GM10266 (cell line): ENCODE results near the gene ASPSCR1.

Experiments
- DNase-seq: peaks from one replicate; pipeline ENCODE4 v3.0.0; 2012; ENCODE audit errors: extremely low spot score
- CTCF ChIP-seq: IDR thresholded peaks from 2 replicates; pipeline ENCODE4 v1.5.1; 2012; ENCODE audit warnings: mild to moderate bottlenecking, low read depth; ENCODE audit not compliant: control insufficient read depth, insufficient read depth; ENCODE audit errors: missing control alignments

ASPSCR1 gene

GRCh38 chr17:82001571-82002056 is 24.2 kb downstream of the ASPSCR1 start:
- TF ChIP-seq CTCF: no peak
- DNase-seq: no peak

- TF ChIP-seq CTCF: no peak
- DNase-seq: no peak
These were observed 26.3 kb downstream of the ASPSCR1 start for GRCh38 chr17:82003411-82004381.

- no peak for DNase-seq
- no peak for TF ChIP-seq CTCF
These were observed 27.4 kb downstream of the ASPSCR1 start for GRCh38 chr17:82004517-82005455.

GRCh38 chr17:82005701-82006348 is 28.4 kb downstream of the ASPSCR1 start:
- no peak for DNase-seq
- TF ChIP-seq CTCF: no peak

GRCh38 chr17:82006468-82007227 is 29.2 kb downstream of the ASPSCR1 start:
- no peak for TF ChIP-seq CTCF
- DNase-seq: no peak

- DNase-seq: no peak
- no peak for TF ChIP-seq CTCF
These were observed 29.7 kb downstream of the ASPSCR1 start for GRCh38 chr17:82007228-82007494.
